ENCODE measurements around the gene CNDP1.
"Not testable (repeated sequence)": the region's sequence is repeated elsewhere in the genome, so short reads cannot be mapped to it uniquely, and the experiment has no call there.

CNDP1 gene

DNA sequence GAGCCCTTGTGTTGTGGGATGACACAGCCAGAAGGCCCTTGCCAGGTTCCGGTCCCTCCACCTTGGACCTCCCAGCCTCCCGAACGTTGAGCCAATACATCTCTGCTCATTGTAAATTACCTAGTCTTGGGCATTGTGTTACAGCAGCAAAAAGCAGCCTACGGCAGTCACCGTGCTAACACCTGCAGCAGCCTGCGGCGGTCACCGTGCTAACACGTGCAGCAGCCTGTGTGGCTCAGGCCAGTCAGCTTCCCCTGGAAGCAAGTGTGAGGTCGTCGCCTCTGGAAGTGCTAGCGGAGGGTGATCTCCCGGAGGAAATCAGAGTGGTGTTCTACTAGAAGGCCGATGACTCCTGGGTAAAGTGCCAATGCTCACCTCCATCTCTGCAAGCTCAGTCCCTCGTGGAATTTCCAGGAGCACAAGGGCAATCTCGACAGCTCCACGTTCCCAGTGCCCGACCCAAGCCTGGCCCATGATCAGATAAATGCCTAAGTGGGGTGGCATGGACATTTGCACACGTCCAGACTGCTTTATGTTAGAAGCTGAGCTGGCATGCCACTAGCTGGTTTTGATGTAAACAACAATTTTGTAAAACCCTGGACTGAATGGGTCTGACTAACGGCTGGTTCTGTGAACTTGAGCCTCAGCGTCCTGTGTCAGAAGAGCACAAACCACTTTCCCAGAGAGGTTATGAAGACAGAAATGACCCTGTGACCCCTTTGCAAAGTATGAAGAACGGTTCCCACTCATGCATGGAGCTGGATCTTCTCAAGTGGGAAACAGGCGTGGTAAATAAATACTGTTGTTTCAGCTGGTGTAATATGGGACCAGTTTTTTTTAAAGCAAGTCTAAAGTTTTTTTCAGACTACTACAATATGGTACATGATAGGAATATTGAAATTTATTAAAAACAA is 11.4 kb upstream of the CNDP1 start:
- no peak for DNase-seq

DNA sequence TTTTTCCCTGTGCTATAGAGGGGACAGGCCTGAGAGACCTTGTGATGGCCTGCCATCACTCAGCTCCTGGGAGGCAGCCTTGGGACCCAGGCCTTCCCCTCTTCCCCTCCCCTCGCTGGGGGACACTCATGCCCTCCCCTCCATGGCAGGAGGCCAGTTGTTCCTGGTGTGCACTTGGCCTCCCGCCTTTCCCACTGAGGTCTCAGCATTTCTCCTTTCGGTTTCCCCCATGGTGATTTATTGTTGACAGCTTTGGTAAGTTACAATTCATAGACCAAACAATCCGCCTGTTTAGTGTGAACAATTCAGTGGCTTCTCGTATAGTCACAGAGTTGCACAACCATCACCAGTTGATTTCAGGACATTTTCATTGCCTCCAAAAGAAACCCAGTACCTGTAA is 10.2 kb upstream of the CNDP1 start:
- no peak for DNase-seq

DNA sequence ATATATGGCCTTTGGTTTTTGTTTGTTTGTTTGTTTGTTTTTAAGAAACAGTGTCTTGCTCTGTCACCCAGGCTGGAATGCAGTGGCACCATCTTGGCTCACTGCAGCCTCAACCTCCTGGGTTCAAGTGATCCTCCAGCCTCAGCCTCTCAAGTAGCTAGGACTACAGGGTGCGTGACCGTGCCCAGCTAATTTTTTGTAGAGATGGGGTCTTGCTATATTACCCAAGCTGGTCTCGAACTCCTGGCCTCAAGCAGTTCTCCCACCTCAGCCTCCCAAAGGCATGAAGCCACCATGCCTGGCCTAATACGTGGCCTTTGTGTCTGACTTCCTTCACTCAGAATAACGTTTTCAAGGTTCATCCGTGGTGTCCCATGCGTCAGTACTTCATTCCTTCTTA is 9.4 kb upstream of the CNDP1 start:
- not testable (repeated sequence) for DNase-seq

GRCh38 chr18:74525741-74526140 is 8.6 kb upstream of the CNDP1 start:
- DNase-seq = no peak

DNA sequence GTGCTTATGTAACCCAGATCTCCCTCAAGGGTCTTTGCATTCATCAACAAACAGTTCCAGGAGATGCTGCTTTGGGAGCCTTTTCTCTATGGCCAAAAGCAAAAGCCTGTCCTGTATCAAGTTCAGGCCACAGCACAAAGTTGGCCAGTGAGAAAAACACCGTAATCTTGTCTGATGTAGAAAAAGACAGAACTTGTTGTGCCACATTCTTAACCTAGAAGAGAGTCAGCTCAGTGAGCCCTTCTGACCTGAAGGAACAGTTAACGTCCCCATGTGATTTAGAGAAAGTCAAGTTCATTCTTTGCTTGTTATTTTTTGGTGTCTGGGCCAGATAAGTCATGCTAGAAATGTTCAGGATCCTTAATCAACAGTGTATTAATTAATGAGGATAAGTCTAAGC is 7.8 kb upstream of the CNDP1 start:
- DNase-seq = no peak

DNA sequence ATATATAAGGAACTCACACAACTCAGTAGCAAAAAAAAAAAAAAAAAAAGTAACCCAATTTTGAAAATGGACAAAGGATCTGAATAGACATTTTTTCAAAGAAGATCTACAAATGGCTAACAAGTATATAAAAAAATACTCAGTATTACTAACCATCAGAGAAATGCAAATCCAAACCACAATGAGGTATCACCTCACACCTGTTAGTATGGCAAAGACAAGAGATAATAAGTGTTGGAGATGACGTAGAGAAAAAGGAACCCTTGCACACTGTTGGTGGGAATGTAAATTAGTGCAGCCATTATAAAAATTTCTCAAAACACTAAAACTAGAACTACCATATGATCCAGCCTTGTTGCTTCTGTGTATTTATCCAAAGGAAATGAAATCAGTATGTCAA is 5.8 kb upstream of the CNDP1 start:
- no peak for DNase-seq

GRCh38 chr18:74528913-74529312 is 5.4 kb upstream of the CNDP1 start:
- DNase-seq = no peak

DNA sequence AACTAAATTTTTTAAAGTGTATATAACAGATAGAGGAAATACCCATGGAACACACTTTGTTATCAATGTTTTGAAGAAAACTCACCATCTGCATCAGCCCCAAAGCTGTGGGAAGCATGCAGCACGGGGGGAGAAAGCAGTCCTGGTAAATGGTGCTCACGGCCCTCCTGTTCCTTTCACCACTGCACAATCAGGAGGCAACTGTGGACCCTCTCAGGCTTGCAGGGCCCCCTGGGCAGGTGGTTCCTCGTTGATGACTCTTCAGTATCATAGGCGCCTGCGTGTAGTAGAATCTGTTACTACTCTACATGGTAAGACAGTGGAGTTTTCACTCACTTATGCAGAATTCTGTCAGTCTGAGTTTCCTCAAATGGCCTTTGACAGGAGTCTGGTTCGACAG is 4.9 kb upstream of the CNDP1 start:
- no peak for DNase-seq

- DNase-seq = no peak
Measured at GRCh38 chr18:74529811-74530583, 4.3 kb upstream of the CNDP1 start.

DNA sequence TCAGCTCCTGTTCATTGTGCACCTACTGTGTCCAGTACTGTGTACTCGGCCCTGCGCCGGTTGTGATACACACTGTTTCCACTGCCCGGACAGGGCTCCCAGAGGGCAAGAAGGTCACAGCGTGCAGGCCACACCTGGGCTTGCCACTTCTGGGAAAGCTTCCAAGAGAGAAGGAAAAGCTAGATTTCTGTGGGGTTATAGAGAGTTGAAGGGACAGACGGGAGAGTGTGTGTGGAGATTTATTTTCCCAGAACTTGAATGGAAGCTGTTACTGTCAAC is 3.8 kb upstream of the CNDP1 start:
- no peak for DNase-seq

DNA sequence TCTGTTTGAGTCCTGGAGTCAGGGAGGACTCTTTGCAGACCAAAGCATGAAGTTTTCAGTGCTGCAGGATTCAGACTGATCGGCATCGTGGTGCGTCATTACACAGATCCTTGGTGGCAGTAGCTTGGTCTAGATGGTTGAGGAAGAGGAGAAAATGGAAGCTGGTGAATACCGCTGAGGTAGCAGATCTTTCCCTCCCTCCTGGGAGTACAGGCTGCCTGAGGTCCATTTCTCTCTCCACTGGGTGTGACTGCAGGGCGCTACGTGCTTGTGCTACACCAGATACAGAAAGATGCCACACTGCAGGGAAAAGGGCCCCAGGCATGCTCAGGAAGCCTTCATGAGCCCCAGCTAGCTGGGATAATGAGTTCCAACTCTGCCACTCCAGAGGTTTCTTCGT is 3.3 kb upstream of the CNDP1 start:
- DNase-seq = no peak

- no peak for DNase-seq
Measured at GRCh38 chr18:74532511-74533025, 1.7 kb upstream of the CNDP1 start.

DNA sequence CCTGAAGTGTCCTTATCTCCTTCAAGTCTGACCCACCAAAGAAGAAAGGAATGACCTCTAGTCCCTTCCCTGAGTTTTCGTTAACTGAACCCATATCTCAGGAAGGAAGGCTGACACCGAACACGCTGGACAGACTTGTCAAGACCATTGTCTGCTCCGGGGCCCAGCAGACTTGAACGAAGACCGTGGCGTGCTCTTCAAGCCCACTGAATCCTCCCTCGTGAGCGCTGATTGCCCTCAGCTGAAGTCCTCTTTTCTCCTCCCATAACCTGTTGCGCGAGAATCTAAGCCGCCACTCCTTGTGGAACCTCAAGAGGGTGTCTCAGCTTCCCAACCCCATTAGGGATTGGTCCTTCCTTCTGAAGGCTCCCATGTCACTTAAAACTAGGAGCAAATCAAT is 634 bp upstream of the CNDP1 start:
- no peak for DNase-seq

DNA sequence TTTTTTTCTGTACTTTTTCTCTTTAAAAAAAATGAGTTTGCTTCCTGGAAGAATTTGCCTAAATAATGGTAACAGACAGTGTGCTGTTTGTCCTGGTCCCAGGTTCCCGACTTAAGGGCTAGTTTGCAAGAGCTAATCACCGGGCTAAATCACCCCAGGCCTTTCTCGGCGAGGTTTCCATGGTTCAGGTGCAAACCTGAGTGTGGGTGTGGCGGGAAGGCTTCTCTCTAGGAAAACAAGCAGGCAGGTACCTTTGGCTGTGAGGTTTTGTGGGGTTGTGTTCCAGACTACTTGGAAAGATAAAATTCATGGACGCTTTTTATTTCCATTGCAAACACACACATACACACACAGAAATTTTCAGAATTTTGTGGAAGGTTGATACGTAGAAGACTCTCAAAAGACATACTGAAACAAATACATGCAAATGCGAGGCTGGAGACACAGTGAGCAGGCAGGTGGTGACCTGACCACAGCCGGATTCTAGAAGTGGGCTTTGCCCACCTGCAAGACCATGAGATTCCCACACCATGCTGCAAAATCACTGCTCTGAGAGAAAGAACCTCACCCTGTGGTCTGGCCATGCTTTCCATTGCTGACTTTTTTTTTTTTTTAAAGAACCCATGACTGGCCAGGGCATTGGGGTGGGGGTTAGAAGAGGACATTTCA is 815 bp downstream of the CNDP1 start:
- DNase-seq = no peak

DNA sequence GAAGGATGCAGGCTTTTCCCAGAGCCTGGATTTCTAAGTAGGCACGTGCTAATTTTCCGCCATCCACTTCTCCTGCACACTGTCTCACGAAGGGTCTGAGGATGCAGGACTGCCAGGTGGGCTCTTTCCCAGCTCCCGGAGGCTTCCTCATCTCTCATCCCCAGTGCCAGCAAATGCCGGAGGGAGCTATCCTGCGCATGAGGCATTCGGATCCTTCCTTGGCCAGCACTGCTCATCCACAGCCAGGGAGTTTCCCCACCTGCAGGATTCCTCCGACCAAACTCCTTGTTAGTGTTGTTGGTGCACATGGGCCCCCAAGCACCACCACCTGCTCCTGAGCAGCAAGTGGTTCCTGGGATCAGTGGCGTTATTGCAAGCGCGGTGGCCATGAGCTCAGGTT is 5.0 kb downstream of the CNDP1 start:
- no peak for DNase-seq

- DNase-seq = no peak
Measured at GRCh38 chr18:74540652-74541421, 6.5 kb downstream of the CNDP1 start.

GRCh38 chr18:74541703-74542555 is 7.6 kb downstream of the CNDP1 start:
- DNase-seq = no peak

GRCh38 chr18:74544898-74545297 is 10.6 kb downstream of the CNDP1 start:
- no peak for DNase-seq

DNA sequence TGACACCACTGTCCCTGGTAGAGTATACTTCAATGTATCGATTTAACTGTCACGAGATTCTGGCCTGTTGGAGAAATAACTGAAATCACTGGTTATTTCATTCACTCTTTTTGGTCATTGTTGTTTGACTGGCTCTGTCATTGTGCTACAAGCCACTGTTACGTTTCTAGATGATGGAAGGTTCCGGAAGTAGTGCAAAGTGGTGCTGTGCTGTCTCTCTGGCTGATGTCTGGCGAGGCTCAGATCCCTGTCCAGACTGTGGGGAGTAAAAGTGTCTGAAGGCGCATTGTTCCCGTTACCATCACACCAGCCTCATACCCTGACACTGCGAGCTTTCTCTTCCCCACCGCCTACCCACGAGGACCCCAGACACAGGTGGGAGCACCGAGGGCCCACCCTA is 11.7 kb downstream of the CNDP1 start:
- no peak for DNase-seq

DNA sequence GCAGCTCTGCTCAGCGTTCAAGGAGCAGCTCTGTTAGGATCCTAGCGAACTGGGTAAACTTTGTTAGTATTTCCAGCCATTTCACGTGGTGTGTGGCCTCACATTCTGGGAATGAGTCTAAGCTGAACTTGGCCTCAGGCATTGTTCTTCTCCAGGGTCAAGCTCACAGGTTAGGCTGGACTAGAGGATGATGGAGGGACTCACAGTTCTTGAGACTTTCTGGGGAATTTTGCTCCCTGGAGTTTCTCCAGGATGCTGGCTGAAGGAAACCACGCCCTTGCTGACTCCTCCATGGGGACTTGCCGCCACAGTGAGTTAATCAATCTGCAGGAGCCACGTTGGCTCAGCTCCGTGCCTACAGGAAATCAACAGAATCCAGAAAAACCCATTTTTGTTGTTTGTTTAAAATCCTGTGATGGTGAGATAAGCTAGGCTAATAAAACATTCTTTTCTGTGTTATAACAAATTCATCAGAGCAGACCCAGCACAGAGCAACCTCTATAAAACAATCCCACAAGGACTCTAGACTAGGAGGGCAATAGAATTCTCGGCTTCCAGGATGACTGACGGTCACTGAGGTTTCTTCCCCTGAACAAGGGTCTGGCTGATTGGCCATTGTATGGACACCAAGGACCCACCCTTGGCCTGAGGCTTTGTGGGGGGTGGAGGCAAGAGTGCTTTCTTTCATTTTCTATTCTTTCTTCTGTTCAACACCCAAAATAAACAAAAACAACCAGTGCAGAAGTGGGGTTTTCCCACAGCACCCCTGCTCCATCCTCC is 12.6 kb downstream of the CNDP1 start:
- no peak for DNase-seq

DNA sequence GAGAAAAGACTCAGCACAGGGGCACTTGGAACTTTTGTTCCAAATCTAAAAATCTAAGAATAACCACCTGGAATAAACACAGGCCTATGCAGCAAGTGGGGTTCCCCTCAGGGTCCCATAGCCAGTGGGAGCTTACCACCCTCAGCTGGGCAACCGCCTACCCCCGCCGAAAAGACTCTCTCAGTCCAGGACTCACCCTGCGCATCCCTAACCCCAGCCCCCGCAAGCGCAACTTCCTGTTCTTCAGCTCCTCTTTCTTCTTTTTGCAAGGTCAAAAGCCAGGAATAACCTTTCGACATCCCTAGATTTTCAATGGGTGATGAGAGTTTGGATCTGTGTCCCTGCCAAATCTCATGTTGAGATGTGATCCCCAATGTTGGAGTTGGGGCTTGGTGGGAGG is 13.6 kb downstream of the CNDP1 start:
- no peak for DNase-seq

All from NCI-H1930 (cell line).